ENCODE data around the gene AKIRIN2.
"Not testable (repeated sequence)": the region's sequence is repeated elsewhere in the genome, so short reads cannot be mapped to it uniquely, and the experiment has no call there.

Gene AKIRIN2

DNA sequence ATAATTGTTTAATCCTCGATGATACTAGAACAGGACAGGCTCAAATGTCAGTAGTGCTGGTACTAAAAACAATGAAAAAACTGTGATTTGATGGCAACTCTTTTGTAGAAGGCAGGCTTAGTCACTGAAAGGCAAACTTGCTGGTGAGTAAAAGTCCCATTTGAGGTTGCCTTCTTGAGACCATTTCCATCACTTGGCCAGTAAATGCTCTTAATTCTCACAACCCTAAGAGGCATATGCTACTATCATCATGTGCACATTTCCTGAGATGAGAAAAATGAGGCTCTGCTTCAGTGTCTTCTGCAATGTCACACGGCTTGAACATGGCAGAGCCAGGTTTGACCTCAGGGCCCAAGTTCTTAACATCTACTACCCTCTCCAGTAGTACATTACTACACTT lies 9.9 kb downstream of the AKIRIN2 start:
- no peak for DNase-seq (ENCODE audit: extremely low read depth, low read depth)

DNA sequence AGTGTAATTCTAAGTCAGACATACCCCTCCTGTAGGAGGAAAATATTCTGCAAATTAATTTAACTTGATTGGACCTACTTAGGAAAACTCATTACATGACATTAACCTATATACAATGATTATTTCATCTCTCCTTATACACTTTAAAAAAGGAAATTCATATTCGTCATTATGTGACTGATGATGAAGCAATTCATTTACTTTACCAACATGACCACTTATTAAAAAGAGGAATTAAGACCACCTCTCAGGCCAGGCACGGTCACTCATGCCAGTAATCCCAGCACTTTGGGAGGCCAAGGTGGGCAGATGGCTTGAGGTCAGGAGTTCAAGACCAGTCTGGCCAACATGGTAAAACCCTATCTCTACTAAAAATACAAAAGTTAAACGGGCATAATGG lies 11.6 kb downstream of the AKIRIN2 start:
- DNase-seq (ENCODE audit: extremely low read depth, low read depth), result no peak
- H3K4me3 ChIP-seq (replicated peaks; ENCODE audit: low read depth, low read length), result no peak overlapping the region
- no peak for TF ChIP-seq CTCF (IDR thresholded peaks at IDR 0.05; ENCODE audit: low read depth, low read length, missing control alignments)

More for the DNA sequence above, 9.9 kb downstream of the AKIRIN2 start:
- TF ChIP-seq CTCF (IDR thresholded peaks at IDR 0.05; ENCODE audit: low read depth, low read length, missing control alignments), result no peak
- H3K4me3 ChIP-seq (replicated peaks; ENCODE audit: low read depth, low read length), result no peak overlapping the region

DNA sequence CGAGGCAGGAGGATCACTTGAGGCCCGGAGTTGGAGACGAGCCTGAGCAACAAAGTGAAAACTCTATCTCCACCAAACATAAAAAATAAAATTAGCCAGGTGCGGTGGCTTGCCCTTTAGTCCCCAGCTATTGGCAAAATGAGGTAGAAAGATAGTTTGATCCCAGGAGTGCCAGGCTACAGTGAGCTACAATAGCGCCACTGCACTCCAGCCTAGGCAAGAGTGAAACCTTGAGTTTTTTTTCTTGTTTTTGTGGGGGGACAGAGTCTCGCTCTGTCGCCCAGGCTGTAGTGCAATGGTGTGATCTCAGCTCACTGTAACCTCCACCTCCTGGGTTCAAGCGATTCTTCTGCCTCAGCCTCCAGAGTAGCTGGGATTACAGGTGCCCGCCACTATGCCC lies 14.1 kb downstream of the AKIRIN2 start:
- DNase-seq (ENCODE audit: extremely low read depth, low read depth); H3K4me3 ChIP-seq (replicated peaks; ENCODE audit: low read depth, low read length): not testable (repeated sequence)

DNA sequence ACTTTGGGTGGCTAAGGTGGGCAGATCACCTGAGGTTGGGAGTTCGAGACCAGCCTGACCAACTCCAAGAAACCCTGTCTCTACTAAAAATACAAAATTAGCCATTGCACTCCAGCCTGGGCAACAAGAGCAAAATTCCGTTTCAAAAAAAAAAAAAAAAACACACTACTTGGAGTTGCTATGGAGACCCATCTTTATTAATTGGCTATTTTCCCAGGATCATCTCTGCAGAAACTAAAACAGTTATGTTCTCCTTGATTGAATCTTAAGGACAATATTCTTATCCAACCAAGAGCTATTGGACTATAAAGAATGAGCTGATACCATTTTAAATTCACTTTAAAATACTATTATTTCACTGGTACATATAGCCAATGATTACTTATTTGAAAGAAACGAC lies 14.7 kb downstream of the AKIRIN2 start:
- TF ChIP-seq CTCF (IDR thresholded peaks at IDR 0.05; ENCODE audit: low read depth, low read length, missing control alignments), result no peak
- H3K4me3 ChIP-seq (replicated peaks; ENCODE audit: low read depth, low read length), result no peak overlapping the region
- no peak for DNase-seq (ENCODE audit: extremely low read depth, low read depth)

GRCh38 chr6:87686636-87687205 lies 15.3 kb downstream of the AKIRIN2 start:
- H3K4me3 ChIP-seq (replicated peaks; ENCODE audit: low read depth, low read length); DNase-seq (ENCODE audit: extremely low read depth, low read depth): not testable (repeated sequence)

DNA sequence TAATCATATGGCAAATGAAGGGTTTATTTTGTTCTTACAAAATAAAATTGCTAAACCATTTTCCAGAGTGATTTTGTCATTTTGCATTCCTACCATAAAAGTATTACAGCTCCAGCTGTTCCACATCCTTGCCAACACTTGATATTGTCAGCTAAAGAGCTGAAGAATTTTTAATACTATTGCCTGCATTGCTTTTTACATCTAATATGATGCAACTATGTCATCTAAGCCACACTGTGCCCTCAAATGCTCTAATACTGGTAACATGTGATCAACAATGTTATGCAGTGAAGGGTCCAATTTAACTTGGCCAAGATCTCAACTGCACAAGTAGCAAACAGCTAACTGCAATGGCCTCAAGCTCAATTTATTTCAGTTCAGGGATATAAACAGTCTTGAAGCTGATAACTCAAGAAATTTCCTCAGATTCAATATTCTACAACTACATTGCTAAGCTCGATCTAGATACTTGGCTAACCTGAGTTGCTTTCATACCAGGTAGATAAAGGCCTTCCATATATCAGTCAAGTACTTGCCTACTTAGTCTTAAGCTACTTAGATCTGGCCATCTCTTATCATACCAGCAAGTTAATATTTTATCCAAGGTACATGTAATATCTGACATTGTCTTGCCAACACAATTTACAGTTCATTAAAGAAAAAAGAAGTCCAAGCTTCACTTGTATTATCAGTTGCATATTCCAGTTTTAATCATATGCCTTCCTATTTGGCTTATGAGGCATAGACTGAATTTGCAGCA lies 17.0 kb downstream of the AKIRIN2 start:
- no peak for TF ChIP-seq CTCF (IDR thresholded peaks at IDR 0.05; ENCODE audit: low read depth, low read length, missing control alignments)
- DNase-seq (ENCODE audit: extremely low read depth, low read depth), result no peak
- no peak overlapping the region for H3K4me3 ChIP-seq (replicated peaks; ENCODE audit: low read depth, low read length)

- TF ChIP-seq CTCF (IDR thresholded peaks at IDR 0.05; ENCODE audit: low read depth, low read length, missing control alignments), result no peak
Measured at GRCh38 chr6:87683890-87684289, 18.1 kb downstream of the AKIRIN2 start.

DNA sequence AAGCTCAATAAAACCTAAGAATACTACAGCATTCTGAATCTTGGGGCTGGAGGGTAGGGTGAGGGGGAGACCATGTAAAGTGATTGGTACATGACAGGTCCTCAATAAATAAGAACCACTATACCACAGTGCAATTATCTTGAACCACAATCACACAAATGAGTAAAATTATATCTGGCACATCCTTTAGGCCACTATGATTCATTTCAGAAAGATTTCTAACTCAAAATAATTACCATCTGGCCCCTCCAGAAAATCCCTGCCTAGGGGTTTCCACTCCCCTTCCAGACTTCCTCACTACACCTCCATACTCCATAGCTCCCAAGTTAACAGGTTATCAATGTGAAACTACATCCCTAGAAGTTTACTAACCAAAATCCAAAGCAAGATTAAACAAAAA lies 19.7 kb downstream of the AKIRIN2 start:
- no peak for DNase-seq (ENCODE audit: extremely low read depth, low read depth)
- no peak for TF ChIP-seq CTCF (IDR thresholded peaks at IDR 0.05; ENCODE audit: low read depth, low read length, missing control alignments)
- no peak overlapping the region for H3K4me3 ChIP-seq (replicated peaks; ENCODE audit: low read depth, low read length)

More at GRCh38 chr6:87683890-87684289, 18.1 kb downstream of the AKIRIN2 start:
- no peak overlapping the region for H3K4me3 ChIP-seq (replicated peaks; ENCODE audit: low read depth, low read length)
- no peak for DNase-seq (ENCODE audit: extremely low read depth, low read depth)

Data from HFF-Myc (cell line).